ENCODE measurements around the gene DMPK. TPM values are rescaled to one million over a fixed set of nuclear protein-coding genes. Genes with fewer than 3 reads are reported as not detected.

Gene DMPK, protein sequence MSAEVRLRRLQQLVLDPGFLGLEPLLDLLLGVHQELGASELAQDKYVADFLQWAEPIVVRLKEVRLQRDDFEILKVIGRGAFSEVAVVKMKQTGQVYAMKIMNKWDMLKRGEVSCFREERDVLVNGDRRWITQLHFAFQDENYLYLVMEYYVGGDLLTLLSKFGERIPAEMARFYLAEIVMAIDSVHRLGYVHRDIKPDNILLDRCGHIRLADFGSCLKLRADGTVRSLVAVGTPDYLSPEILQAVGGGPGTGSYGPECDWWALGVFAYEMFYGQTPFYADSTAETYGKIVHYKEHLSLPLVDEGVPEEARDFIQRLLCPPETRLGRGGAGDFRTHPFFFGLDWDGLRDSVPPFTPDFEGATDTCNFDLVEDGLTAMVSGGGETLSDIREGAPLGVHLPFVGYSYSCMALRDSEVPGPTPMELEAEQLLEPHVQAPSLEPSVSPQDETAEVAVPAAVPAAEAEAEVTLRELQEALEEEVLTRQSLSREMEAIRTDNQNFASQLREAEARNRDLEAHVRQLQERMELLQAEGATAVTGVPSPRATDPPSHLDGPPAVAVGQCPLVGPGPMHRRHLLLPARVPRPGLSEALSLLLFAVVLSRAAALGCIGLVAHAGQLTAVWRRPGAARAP
- 46.5 and 85.2 TPM in 2 replicates for total RNA-seq (ENCODE audit: low replicate concordance)

DNA sequence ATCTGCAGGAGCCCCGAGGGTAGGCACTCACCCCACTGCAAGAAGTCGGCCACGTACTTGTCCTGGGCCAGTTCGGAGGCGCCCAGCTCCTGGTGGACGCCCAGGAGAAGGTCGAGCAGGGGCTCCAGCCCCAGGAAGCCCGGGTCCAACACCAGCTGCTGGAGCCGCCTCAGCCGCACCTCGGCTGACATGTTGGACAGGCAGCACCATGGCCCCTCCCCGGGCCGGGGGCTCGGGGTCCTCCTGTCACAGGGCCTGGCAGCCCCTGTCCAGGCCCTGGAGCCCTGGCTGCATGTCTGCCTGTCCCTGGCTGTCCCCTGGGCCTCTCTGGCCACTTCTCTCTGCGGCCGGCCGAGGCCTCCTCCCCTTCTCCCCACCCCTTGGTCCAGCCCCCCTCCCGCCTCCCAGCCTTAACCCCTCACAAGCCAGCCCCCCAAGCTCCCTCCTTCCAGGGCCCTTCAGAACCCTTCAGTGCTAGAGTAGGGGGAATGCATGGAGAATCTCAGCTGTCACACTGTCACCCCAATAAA lies at the start of gene DMPK:
Gene DMPK (minus strand): TSS at position 329 of the 530 bp plus-strand sequence. CDS start 138 bp downstream, at position 191.
- TF ChIP-seq, protein P1, sequence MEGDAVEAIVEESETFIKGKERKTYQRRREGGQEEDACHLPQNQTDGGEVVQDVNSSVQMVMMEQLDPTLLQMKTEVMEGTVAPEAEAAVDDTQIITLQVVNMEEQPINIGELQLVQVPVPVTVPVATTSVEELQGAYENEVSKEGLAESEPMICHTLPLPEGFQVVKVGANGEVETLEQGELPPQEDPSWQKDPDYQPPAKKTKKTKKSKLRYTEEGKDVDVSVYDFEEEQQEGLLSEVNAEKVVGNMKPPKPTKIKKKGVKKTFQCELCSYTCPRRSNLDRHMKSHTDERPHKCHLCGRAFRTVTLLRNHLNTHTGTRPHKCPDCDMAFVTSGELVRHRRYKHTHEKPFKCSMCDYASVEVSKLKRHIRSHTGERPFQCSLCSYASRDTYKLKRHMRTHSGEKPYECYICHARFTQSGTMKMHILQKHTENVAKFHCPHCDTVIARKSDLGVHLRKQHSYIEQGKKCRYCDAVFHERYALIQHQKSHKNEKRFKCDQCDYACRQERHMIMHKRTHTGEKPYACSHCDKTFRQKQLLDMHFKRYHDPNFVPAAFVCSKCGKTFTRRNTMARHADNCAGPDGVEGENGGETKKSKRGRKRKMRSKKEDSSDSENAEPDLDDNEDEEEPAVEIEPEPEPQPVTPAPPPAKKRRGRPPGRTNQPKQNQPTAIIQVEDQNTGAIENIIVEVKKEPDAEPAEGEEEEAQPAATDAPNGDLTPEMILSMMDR (IDR thresholded peaks at IDR 0.05; ENCODE audit: insufficient read depth, low read length): no peak
- peak; percentile 27 for DNase-seq (ENCODE audit: low read depth)
- H3K4me3 ChIP-seq (ENCODE audit: low read depth, low read length): peak within 1 kb of the TSS; percentile 74

DNA sequence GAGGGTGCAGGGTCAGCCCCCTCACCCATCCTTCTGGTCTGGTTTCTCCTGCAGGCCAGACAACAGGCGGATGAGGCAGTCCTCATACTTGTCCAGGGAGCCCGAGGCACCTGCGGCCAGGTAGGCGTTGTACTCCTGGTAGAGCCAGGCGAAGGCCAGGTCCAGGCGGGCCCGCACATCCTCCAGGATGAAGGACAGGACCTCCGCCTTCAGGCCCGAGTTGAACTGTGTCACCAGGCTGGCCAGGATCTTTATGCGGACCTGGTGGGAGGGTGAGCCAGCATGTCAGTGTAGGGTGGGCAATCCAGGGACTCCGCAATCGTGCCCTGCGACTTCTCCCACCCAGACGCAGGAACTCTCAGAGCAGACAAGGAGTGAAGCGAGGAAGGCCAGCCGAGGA lies 46.7 kb upstream of the DMPK start:
- TF ChIP-seq, protein P1 (IDR thresholded peaks at IDR 0.05; ENCODE audit: insufficient read depth, low read length): no peak
- no peak for DNase-seq (ENCODE audit: low read depth)
- H3K4me3 ChIP-seq (ENCODE audit: low read depth, low read length): no peak overlapping the region

DNA sequence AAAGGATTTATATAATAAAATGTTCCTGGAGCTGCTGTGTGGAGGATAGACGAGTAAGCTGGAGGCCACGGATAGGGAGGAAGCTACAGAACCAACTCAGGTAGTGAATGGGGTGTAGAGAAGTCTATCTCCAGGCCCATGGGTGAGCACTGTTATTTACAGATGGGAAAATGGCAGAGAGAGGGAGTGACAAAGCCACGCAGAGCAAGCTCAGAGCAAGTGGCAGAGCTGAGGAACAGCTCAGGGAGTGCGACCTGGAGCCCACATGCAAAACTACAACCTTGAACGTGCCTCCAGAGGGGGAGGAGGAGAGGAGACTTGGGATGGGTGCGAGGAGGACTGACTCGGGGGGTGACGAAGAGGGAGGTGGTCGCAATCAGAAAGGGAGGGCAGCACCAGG lies 46.2 kb upstream of the DMPK start:
- no peak for DNase-seq (ENCODE audit: low read depth)
- TF ChIP-seq, protein P1 (IDR thresholded peaks at IDR 0.05; ENCODE audit: insufficient read depth, low read length): no peak
- no peak overlapping the region for H3K4me3 ChIP-seq (ENCODE audit: low read depth, low read length)

- H3K4me3 ChIP-seq (ENCODE audit: low read depth, low read length): no peak overlapping the region
- TF ChIP-seq, protein P1 (IDR thresholded peaks at IDR 0.05; ENCODE audit: insufficient read depth, low read length): no peak
- DNase-seq (ENCODE audit: low read depth): no peak
Observed at GRCh38 chr19:45827459-45828093, 45.3 kb upstream of the DMPK start.

- DNase-seq (ENCODE audit: low read depth): no peak
- TF ChIP-seq, protein P1 (IDR thresholded peaks at IDR 0.05; ENCODE audit: insufficient read depth, low read length): no peak
- H3K4me3 ChIP-seq (ENCODE audit: low read depth, low read length): no peak overlapping the region
Observed at GRCh38 chr19:45826934-45827333, 44.6 kb upstream of the DMPK start.

- no peak for DNase-seq (ENCODE audit: low read depth)
- TF ChIP-seq, protein P1 (IDR thresholded peaks at IDR 0.05; ENCODE audit: insufficient read depth, low read length): no peak
Observed at GRCh38 chr19:45825917-45826893, 43.9 kb upstream of the DMPK start.

More at GRCh38 chr19:45825917-45826893, 43.9 kb upstream of the DMPK start:
- no peak overlapping the region for H3K4me3 ChIP-seq (ENCODE audit: low read depth, low read length)
